ENCODE results near the gene GRAP2.
"Not testable (repeated sequence)": the region's sequence is repeated elsewhere in the genome, so short reads cannot be mapped to it uniquely, and the experiment has no call there.

The GRAP2 gene

DNA sequence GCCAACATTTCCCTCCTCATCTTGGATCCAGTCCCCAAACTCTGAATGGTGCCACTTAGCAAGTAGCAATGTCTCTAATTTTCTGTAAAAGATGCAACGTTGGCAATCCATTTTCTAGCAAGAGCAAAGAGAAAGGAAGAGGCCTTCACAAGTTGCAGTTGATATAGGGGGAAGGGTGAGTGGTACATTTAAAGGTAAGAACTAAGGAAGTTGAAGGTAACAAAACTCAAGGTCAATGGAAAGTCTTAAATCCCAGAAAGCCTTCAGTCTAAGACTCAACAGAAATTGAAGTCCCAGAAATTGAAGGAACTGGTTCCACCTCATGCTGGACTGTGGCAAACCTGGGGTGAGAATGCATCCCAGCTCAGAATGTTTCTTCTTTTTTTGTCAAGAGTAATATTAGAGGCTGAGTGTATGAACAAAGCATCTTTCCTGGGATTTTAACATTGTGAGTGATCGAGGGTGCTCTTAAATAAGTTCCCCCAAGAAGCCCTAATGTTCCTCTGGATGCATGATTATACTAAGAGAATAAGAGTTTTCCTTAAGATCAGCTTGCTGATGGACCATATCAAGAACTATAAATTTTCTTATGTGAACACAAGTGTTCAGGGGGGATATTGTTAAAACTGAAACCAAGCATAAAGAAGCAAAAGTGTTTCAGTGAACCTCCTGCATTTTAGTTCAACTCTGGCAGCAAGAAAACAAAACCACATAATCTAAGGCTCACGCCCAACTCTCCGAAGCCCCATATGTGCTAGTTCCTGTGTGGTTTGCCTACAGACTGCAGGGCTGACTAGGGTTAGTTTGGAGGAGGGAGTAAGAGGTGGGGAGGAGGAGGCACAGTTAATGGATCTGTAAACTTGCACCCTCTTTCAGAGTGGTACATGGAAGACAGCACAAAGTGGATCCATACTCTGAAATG lies at the start of gene GRAP2:
Gene GRAP2, plus strand, starts transcription at position 779 of the 922 bp plus-strand sequence. CDS start 46,023 bp downstream, outside the sequence.
- no peak for DNase-seq

GRCh38 chr22:39851606-39852315 lies 49.1 kb upstream of the GRAP2 start:
- no peak for DNase-seq

GRCh38 chr22:39852799-39853198 lies 48.1 kb upstream of the GRAP2 start:
- no peak for DNase-seq

DNA sequence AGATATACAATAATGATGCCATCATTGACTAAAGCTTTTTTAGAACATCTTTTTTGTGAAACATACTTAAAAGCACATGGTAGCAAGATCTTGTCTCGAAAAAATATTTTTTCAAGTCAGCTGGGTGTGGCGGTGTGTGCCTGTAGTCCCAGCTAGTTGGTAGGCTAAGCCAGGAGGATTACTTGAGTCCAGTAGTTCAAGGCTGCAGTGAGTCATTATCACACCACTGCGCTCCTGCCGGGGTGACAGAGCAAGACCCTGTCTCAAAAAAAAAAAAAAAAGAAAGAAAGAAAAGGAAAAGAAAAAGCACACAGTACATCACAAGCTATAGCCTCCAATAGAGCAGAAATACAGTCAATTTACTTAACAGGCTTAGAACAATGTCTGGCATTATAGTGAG lies 44.3 kb upstream of the GRAP2 start:
- no peak for DNase-seq

GRCh38 chr22:39859903-39860588 lies 40.8 kb upstream of the GRAP2 start:
- DNase-seq = no peak

DNA sequence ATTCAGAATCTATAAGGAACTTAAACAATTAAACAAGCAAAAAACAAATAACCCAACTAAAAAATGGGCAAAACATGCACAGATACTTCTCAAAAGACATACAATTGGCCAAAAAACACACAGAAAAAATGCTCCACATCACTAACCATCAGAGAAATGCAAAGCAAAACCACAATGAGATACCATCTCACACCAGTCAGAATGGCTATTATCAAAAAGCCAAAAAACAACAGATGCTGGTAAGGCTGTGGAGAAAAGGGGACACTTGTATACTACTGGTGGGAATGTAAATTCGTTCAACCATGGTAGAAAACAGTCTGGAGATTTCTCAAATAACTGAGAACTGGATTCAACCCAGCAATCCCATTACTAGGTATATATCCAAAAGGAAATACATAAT lies 32.1 kb upstream of the GRAP2 start:
- DNase-seq = no peak

- not testable (repeated sequence) for DNase-seq
Measured at GRCh38 chr22:39869797-39870196, 31.1 kb upstream of the GRAP2 start.

DNA sequence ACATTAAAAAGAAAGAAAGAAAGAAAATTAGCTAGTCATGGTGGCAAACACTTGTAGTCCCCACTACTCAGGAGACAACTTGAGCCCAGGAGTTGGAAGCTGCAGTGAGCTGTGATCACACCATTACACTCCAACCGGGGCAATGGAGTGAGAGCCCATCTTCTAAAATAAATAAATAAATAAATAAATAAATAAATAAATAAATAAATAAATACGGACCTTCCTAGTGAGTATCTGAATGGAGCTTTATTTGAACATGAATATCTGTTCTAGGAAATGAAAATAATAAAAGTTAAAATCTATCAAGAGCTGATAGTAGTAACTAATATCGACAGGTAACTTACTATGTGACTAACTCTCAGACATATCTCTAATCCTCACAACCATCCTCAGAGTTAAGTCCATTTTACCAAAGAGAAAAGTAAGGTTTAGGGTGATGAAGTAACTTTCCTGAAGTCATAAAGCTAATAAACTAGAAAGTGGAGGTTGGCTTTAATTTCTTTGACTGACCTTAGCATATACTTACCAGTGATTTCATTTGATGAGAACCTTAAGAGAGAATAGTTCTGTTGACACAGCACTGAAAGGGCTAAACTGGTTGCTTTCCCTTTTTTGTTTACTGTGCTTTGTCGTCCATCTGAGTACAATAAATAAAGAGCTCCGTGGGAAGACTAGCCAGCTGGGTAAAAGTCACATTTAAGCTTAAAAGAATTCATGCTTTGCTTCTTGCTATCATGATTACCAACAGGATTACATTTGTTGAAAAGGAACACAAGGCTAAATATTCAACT lies 29.7 kb upstream of the GRAP2 start:
- DNase-seq = no peak

- DNase-seq = no peak
Measured at GRCh38 chr22:39872548-39872947, 28.3 kb upstream of the GRAP2 start.

- DNase-seq = no peak
Measured at GRCh38 chr22:39873965-39874364, 26.9 kb upstream of the GRAP2 start.

DNA sequence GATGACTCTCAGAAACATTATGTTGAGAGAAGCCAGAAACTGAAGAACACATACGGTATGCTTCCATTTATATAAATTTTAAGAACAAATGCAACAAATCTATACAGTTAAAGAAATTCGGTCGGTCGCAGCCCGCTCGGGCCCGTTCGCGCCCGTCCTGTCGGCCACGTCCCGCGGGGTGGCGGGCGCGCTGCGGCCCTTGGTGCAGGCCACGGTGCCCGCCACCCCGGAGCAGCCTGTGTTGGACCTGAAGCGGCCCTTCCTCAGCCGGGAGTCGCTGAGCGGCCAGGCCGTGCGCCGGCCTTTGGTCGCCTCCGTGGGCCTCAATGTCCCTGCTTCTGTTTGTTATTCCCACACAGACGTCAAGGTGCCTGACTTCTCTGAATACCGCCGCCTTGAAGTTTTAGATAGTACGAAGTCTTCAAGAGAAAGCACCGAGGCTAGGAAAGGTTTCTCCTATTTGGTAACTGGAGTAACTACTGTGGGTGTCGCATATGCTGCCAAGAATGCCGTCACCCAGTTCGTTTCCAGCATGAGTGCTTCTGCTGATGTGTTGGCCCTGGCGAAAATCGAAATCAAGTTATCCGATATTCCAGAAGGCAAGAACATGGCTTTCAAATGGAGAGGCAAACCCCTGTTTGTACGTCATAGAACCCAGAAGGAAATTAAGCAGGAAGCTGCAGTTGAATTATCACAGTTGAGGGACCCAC lies 25.6 kb upstream of the GRAP2 start:
- DNase-seq = not testable (repeated sequence)

DNA sequence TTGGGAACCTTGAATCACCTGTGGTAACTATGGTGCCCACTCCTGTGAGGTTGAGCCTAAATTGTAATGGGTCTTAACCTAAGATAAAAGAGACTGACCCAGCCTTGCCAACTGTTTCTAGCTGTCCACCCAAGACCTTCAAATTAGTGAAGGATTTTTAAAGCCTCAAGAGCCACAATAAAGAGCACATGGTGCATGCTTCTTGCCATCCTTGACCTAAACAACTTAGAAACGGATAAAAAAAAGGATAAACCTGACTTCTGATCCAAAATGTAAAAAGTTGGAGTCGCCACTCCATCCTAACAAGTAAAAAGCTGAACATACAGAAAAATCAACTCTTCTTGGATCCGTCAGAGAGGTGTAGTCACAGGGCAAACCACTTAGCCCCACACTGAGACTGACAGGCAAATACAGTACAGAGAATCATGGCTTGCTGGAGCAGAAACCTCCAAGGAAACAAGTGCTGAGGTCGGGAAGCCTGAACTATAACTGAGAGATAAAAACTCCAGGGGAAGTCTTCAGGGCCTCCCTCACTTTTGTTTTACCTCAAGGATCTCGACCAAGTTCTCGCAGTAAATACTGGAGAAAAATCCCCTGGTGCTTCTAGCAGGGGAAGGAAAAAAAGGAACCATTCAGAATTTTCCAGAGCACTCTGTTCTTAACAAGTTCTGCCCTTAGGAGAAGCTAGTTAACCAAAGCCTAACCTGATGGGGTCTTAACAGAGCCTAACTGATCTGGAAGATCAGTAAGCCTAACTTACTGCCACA lies 23.6 kb upstream of the GRAP2 start:
- DNase-seq = no peak

GRCh38 chr22:39880722-39881121 lies 20.2 kb upstream of the GRAP2 start:
- no peak for DNase-seq

- DNase-seq = no peak
Measured at GRCh38 chr22:39883057-39883456, 17.8 kb upstream of the GRAP2 start.

DNA sequence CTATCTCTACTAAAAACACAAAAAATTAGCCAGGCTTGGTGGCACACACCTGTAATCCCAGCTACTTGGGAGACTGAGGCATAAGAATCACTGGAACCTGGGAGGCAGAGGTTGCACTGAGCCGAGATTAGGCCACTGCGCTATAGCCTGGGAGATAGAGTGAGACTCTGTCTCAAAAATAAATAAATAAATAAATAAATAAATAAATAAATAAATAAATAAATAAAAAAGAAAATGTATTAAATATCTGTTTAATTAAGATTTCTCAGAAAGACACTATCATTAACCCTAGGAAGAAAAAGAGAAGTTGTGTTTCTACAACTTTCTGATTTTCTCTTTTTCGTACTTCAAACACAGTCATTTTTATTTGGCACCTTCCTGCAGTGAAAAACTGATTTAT lies 11.0 kb upstream of the GRAP2 start:
- DNase-seq = not testable (repeated sequence)

DNA sequence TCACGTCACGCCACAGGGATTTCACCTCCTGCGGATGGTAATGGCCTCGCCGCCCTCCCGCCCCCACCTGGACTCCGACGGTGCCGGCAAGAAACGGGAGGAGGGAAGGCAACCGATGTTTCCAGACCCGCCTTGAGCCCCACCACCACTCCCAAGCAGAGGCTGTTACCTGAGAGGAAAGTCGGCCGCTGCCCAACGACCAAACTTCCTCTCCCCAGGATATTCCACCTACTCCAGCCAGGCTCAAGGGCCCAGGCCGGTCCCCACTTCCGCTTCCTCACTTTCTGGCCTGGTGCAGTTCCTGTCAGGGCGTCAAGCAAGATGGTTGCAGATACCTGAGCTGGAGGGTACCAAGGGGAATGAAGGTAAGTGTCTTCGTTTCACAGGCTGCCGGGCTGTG lies 7.4 kb upstream of the GRAP2 start, which contains the start of gene ENTHD1:
Gene ENTHD1, minus strand, starts transcription at position 235 of the 400 bp plus-strand sequence. CDS start 6,012 bp downstream, outside the sequence.
- no peak for DNase-seq

DNA sequence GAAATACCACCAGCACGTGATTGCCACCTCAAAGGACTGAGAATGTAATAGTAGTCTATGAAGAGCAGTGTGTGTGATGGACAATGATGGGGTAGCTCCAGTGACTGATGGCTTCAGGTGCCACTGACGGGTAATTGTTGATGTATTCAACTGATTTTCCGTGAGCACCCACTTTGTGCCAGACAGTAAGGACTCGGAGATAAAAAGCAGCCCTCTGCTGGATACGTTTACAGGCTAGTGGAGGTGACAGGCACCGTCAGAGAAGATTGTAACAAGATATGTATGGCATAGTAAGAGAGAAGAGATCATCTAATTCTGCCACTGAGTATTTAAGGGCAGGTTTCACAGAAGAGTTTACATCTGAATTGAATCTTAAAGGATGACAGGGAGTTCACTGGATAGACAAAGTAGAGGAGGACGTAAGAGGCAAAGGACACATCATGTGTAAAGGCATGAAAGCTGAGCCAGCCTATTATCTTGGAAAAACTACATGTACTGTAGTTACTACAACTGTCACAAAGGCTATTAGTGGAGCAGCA lies 6.3 kb upstream of the GRAP2 start:
- no peak for DNase-seq

DNA sequence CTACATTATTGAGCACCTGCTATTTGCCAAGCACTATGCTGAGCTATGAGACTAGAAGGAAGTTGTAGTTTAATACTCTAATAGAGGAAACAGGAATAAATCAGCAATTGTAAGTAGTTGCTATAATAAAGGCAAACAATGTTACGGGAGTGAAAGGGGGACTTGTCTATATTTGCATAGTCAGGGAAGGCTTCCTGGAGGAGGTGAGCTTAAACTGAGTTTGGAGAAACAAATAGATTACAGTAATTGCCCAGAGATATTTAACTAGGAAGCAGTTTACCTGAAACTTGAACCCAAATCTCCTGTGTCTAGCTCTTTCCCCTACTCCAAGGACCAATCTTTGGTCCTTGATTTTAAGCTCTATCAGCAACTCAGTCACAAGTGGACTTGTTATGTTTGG lies 5.2 kb upstream of the GRAP2 start:
- DNase-seq = no peak

DNA sequence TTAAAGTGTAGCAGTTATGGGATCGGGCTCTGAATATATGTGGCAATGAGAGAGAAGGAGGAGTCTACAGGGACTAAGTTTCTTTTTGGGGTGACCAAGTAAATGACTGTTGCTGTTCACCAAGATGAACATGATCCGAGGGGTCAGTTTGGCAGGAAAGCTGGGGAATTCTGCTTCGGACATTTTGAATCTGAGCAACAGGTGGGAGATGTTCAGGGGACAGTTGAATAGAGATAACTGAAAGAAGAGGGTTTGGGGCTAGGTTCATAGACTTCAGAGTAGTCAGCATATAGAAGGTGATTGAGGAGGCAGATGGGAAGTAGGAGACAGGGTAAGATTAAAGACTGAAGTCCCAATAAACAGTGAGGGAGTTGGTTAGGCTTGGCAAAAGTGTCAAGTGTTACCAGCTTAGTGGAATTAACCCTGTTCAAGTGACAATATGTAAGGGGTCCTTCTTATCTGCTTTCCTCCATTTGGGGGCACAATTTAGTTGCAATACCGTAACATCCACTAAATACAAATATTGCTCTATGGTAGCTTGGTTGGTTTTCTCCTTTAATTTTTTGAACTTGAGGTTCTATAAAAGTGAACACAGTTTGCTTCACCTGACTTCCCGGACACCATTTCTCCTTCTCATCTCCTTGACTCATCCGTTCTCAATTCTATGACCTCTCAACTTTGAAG lies 4.4 kb upstream of the GRAP2 start:
- no peak for DNase-seq

DNA sequence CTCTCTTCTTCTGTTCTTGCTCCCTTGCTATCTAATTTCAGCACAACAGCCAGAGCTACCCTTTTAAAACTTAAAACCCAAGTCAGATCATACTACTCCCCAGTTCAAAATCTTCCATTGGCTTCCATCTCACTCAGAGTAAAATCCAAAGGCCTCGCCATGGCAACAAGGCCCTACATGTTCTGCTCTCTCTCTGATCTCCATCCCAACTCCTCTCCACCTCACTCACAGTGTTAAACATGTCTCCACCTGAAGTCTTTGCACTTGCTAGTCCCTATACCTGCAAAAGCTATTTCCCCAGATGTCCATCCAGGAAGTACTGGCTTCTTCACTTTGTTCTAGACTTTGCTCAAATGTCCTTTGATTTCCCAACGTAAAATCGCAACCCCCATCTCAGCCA lies 3.0 kb upstream of the GRAP2 start:
- no peak for DNase-seq
